NCI-H1092 (cell line): ENCODE results near the gene RAD51B.
"Not testable (repeated sequence)": the region's sequence is repeated elsewhere in the genome, so short reads cannot be mapped to it uniquely, and the experiment has no call there.

Experiments used
- DNase-seq: peaks from one replicate; lab custom pipeline; 2025; lab: John Stamatoyannopoulos, UW

RAD51B gene

DNA sequence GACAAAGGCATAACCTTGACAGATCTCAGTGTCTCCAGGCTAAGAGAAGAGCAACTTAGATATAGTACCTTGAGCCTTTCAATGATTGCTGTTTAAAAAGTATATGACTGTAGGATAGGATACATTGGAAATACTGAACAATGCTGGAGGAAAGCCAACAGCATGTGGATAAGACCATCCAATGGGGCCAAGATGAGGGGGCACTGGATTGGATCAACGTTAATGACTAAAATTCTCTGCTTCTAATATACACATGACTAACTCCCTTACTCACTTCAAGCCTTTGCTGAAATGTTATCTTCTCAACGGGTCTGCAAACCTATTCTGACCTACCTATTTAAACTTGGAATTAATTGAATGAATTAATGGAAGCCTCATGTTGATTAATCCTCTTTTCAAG is 354.9 kb downstream of the RAD51B start:
- no peak for DNase-seq

DNA sequence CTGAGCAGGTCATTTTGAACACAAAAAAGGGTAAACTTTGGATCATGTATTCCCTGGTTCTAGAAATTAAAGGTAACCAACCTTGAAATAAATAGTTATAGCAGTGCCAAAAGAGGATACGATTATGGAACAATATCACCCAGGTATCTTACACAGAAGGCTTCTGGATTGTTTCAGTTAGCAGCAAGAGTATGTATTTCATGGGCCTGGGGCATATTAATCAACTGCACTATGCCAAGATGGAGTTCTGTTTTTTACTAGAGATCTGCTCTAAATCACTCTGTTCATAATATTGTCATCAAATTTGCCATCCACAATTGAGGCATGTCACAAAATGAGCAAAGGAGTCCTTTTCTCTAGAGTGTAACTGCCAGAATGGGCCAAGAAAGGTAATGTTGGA is 357.1 kb downstream of the RAD51B start:
- DNase-seq = no peak

DNA sequence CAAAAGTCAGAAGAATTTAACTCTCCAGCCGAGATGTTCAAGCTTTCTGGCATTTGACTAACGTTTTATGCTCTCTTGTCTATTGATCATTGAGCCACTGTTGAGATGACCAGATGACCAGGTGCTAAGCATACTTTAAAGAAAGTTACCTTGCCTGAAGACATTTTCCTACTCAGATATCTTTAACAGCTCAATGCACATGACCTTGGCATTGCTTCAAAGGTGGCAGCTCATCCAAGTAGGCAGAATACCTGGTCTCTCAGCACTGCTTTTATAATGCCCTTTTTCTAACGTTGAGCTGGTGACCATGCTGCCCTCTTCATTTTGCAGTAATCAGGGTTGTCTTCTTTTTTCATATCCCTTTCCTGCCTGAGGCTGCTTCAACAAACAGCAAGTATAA is 358.1 kb downstream of the RAD51B start:
- DNase-seq = no peak

DNA sequence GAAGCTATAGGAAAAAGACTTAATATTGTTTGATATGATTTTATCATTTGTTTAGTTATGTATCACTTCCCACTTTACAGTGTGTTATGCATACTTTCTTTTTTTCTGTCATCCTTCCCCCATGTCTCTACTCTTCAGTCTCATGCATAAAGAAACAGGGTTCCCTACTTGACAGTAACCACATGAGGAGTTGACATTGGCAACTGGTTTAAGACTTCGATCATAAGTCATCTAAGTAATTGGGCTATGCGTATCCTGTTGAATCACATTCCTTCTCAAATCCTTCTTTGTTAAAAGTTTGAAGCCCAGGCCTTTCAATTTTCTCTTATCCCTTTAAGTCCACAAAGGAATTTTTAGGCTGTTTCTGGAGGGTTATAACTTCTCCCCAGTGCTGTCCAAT is 358.7 kb downstream of the RAD51B start:
- DNase-seq = no peak

DNA sequence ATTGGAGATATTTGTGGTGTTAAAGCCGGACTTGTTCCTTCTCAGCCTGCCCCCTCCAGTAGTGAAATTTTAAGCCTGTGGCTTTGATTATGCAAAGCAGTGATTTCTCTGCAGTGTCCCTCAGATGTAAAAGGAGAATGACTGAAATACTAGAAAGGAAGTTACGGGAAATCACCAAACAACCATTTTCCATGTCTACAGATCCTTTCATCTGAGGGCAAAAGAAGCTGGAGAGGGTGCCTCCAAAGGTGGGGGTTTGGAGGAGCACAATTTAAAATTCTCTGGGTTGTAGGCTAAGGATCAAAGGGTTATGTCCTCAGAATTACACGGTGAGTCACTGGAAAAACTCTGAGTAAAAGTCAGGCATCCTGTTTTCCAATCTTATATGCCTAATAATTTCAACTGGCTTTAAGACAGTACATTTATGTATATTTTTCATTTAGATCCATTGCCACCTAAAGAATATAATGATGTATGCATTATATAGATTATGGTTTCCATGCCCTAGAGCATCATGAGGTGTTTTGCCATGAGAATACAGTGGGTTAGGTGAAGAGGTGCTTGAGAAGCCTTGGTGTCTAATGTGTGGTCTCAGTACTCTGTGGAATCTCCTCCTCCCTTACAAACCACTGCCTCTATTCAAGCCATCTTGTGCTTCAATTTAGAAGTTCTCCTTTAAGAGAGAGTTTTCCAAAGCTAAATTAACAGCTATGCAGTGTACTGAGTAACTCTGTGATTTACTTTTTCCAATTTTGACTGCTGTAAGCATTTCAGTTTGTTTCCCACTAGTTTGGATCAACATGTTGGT is 362.1 kb downstream of the RAD51B start:
- DNase-seq = no peak

GRCh38 chr14:68182492-68182891 is 362.9 kb downstream of the RAD51B start:
- DNase-seq = no peak

- DNase-seq = not testable (repeated sequence)
Measured at GRCh38 chr14:68186500-68187276, 367.1 kb downstream of the RAD51B start.

DNA sequence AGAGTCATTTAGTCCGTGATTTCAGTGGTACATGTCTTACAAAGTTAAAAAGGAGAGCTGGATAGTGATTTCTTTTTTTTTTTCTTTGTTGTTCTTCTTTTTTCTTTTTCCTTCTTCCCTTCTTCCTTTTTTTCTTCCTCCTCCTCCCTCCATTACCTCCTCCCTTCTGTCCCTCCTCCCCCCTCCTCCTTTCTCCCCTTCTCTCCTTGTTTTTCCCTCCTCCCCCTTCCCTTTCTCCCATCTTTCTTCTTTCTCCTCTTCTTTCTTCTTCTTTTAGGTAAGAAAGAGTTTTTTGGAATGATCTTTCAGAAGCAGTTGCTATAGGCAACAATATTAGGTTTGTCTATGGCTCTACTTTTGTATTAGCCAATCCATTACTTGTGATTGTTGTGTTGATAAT is 368.6 kb downstream of the RAD51B start:
- DNase-seq = no peak

GRCh38 chr14:68190032-68190431 is 370.5 kb downstream of the RAD51B start:
- DNase-seq = no peak

GRCh38 chr14:68191567-68192321 is 372.2 kb downstream of the RAD51B start:
- no peak for DNase-seq

DNA sequence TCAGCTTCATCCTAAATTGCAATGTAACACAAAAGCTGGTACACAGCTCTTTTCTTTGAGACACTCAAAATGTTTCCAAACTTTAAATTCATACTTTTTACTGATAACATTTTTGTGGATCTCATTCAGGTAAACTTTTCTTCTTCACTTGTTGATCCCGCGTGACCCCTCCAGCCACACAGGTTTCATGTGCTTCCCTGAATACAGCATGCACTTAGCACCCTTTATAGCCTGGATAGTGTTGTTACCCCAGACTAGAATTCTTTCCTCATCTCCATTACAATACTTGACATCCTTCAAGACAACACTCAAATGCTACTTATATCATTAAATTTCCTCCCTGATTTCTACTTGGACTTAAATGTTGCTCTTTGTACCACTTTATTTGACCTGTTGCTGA is 373.4 kb downstream of the RAD51B start:
- DNase-seq = no peak

DNA sequence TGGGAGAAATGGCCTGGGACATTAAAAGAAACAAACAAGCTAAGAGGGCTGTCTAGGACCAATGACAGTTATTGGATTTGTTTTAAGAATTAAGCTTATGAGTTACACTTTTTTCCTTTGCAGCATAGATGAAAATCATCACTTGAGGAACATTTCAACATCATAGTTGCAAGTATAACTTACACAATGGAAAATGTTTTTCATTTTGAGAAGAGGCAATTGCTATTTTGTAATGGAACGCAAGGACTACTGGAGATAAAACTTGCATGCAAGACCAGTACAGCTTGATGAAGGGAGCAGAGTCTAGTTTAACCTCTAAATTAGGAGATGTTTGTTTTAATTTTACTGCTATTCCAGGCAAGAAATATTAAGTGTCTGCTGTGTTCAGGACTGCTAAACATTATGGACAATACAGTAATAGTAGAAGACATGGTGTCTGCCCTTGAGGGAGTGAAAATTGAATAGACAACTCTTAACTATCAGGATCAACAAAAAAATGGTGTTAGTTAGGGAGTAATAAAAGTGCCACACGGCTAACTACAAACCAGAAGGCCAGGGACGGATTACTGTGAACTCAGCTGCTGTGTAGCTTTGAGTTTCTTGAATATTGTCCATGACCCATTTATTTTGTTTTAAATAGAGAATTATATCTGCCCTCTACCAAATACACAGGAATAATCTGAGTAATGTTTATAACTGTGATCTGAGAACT is 374.5 kb downstream of the RAD51B start:
- no peak for DNase-seq

- DNase-seq = peak; percentile 73
Measured at GRCh38 chr14:68195126-68195525, 375.5 kb downstream of the RAD51B start.

DNA sequence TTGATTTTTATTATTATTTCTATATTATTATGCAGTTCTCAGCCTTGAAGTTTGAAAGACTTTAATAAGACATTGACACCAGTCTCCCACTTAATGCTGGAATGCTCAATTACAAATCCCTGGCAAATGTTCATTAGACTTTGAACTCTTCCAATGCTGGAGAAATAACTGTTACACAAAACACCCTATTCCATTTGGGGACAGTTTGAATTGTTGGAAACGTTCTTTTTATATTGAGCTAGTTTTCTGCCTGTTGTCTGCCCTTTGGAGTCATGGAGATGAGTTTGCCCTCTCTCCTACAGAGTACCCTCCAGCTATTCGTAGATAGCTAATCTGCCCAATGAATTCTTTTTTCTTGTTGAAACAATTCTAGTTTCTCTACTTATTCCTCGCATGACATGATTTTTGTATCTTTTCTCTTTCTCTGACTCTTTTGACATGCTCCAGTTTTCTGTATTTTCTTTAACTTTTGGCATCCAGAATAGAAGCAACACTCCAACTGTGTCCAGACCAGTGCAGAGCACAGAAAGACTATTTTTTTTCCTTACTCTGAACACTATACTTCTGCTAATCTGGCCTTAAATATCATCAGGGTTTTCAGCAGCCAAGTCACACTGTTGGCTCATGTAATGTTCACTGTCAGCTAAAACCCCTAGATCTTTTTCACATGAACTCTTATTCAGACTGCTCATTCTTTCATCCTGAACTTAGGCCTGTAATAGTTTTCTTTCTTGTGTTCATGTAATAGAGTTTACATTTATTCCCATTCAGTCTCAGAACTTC is 379.3 kb downstream of the RAD51B start:
- no peak for DNase-seq

DNA sequence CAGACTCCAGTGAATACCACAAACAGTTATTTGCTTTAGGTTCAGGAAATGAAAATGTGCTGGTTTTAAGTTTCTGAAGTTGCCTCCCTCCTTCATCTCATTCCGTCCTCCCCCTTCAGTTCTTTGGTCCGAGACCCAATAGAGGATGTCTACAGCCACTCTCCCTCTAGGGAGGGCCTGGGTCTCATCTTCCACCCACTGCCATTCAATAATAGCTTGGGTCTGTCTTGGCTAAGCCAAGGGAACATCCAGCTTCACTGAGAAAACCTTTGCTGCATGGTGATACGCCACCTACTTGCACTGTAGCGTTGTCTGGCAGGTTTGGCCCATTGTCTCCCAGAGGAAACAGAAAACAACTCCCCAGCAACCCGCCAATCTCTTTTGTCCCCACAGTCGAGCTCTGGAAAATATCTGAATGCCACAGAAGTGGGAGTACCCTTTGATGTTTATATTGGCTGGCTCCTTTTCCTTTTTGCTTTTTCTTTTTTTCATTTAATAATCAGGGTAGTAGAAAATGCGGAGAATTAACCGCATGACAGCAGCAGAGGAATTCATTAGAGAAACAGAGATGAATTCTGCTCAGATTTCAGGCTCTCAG is 380.1 kb downstream of the RAD51B start:
- DNase-seq = no peak

- DNase-seq = no peak
Measured at GRCh38 chr14:68203871-68204270, 384.3 kb downstream of the RAD51B start.

DNA sequence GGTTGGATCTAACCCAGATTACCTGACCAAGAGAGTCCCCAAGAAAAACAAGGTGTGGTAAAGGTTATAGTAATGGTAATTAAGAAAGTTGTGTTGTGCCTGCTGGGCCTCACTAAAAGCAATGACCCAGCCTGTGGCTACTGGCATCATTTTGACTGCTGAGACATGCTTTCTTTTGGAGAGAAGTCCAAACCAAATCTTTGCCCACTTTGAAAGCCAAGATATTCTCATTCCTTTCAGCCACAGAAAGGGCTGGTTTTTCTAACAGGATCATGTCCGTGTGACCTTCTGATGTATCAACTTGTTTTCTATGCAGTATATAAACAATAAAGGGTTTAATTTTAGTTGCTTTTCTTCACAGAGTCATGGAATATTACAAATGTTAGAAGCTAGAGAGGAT is 388.6 kb downstream of the RAD51B start:
- DNase-seq = no peak

DNA sequence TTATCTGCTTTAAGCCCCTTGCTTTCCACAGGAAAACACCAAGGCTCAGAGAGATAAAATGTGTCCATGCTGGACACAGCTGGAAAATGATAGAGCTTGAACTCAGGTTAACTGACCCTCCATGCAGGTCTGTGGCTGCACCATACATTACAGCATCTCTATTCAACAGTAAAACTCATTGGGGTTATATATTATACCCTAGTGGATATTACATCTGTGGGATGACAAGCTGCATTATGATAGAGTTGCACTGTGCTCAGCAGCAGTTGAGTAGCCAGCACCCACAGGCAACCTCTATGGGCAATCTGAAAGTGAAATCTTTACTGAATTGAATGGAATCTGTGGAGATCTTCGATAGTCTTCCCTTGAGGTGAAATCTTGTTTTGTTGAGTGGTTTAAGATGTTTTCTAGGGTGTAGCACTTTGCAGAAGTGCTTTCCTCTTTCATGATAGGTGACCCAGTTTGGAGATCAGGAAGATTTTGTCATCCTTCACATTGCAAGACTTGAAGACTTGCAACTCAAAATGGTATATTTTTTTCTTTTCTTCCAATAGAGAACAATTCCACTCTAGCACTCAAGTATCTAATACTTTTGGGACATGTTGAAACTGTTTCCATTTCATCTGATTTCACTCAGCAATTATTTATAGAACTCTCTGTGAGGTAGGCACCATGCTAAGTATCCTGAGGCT is 389.2 kb downstream of the RAD51B start:
- DNase-seq = no peak

DNA sequence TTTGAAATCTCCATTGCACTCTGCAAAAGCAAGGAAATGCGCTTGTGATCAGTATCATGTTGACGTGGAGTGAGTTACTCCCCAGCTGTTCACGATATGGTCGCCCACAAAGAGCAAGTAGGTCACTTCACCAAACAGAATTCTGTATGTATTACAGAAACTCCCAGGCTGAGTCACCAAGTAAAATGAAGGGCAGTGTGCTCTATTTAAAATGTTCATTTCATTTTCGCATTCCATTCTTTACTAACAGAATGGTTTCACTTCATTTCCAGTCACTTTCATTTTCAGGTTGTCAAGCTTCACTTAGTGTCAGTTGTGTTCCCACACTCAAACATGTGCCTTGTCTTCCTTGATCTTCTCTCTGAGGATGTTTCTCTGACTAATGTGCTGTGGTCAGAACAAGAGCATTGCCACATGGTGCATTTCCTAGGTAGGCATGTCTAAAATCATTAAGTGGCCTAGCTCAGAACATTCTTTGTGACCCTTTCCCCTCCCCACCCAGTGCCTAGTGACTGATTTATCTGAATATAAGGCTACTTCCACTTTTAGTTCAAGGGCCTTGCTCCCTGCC is 391.2 kb downstream of the RAD51B start:
- DNase-seq = no peak

DNA sequence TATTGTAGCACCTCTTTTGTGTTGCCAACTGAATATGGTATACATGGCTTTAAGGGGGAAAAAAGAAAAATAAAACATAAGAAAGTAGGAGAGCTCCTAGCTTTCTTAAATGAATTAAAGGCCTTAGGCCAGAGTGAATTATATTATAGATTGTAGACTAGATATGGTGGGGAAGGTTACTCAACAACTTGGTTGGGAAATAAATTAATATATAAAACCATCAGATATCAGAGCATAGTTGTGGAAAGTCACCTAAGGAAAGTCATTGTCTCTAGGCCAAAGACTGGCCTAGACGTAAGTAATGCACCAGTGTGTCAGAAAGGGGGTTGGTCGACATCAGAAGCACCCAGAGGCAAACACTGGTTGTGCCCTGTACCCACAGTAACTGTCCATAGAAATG is 391.8 kb downstream of the RAD51B start:
- no peak for DNase-seq
